HepG2 (cell line): ENCODE data around the gene DSCAM. TPM values are rescaled to one million over a fixed set of nuclear protein-coding genes. Genes with fewer than 3 reads are reported as not detected.

Source experiments
- ATAC-seq: fragments of 200-7000 bp; cut with Tn5 transposase; 3 replicates; pipeline ENCODE4 v1.9.1; 2020; ENCODE audit warnings: mild to moderate bottlenecking, moderate library complexity
- BruUV-seq: library from RNA; stranded (reverse); fragments of 400-500 nt; replicated peaks from 2 replicates; lab custom pipeline; 2021; lab: Mats Ljungman, UMichigan
- CTCF ChIA-PET: fragments of 300-600 bp; formaldehyde crosslinking; extraction: SDS; loops from one replicate; lab custom pipeline; 2021; ENCODE audit warnings: low total read pairs, inconsistent platforms, low intra/inter-chr PET ratio; lab: Yijun Ruan, JAX
- POLR2A ChIA-PET: fragments of 350-600 bp; sonication (Branson Sonifier 250); formaldehyde crosslinking; loops from one replicate; lab custom pipeline; 2020; ENCODE audit warnings: antibody characterized with exemption, inconsistent platforms; lab: Yijun Ruan, JAX
- DNase-seq: peaks from one replicate; pipeline ENCODE4 v3.0.0-alpha.2; 2015; ENCODE audit warnings: low spot score
- FAIRE-seq: peaks from 3 replicates; lab custom pipeline; 2011; peaks lifted over from hg19 to GRCh38; lab: Jason Lieb, UNC
- H2AFZ ChIP-seq: one replicate; pipeline ENCODE4 v1.6.1; 2011; ENCODE audit warnings: low read length, inconsistent platforms
- H3K27ac ChIP-seq: fragments of 300-600 bp; 3 replicates; pipeline ENCODE4 v1.8.0; 2011; ENCODE audit warnings: mixed run types, mild to moderate bottlenecking, mixed read lengths, low read length, inconsistent platforms; ENCODE audit not compliant: insufficient read depth; ENCODE audit errors: extremely low read length
- H3K27me3 ChIP-seq, 2 experiments: fragments of 200-600 bp in 1 of 2; 2 replicates in 1 of 2; 3 replicates in 1 of 2; pipeline versions ENCODE4 v1.6.0 to v1.8.0; 2011; ENCODE audit warnings: low read length in 2 of 2, mild to moderate bottlenecking in 2 of 2, moderate library complexity in 2 of 2, inconsistent platforms in 1 of 2; ENCODE audit not compliant: insufficient read depth in 2 of 2, control insufficient read depth in 1 of 2
- H3K36me3 ChIP-seq, 2 experiments: fragments of 200-600 bp in 1 of 2; replicated peaks in 1 of 2; 2 replicates in 1 of 2; 3 replicates in 1 of 2; pipeline versions ENCODE4 v1.5.1 to v1.8.0; 2011; ENCODE audit warnings: low read length in 2 of 2, inconsistent platforms in 1 of 2; ENCODE audit not compliant: insufficient read depth in 2 of 2, control insufficient read depth in 1 of 2
- H3K4me1 ChIP-seq: 2 replicates; pipeline ENCODE4 v1.5.1; 2012; ENCODE audit warnings: low read length, inconsistent platforms; ENCODE audit not compliant: insufficient read depth
- H3K4me2 ChIP-seq: 2 replicates; pipeline ENCODE4 v1.6.0; 2011; ENCODE audit warnings: low read depth, low read length, inconsistent platforms
- H3K4me3 ChIP-seq, 3 experiments: fragments of 200-600 bp in 1 of 3; sonication (generic), shearing (Covaris generic) in 1 of 3; replicated peaks in 1 of 3; 2 replicates each; pipeline ENCODE4 v1.5.1; 2011 to 2016; ENCODE audit warnings: low read length in 3 of 3, inconsistent platforms in 2 of 3, low read depth in 2 of 3, mild to moderate bottlenecking in 2 of 3, control low read depth in 1 of 3, mixed read lengths in 1 of 3; ENCODE audit not compliant: insufficient read depth in 1 of 3
- H3K79me2 ChIP-seq: one replicate; pipeline ENCODE4 v1.6.1; 2011; ENCODE audit warnings: low read length, inconsistent platforms; ENCODE audit not compliant: insufficient read depth
- H3K9ac ChIP-seq: 2 replicates; pipeline ENCODE4 v1.6.0; 2011; ENCODE audit warnings: mild to moderate bottlenecking, low read depth, low read length, inconsistent platforms; ENCODE audit not compliant: insufficient read depth
- H3K9me3 ChIP-seq: 2 replicates; pipeline ENCODE4 v1.5.1; 2012; ENCODE audit warnings: mild to moderate bottlenecking, low read length
- H4K20me1 ChIP-seq: 2 replicates; pipeline ENCODE4 v1.6.0; 2011; ENCODE audit warnings: inconsistent platforms, mild to moderate bottlenecking, low read length, moderate library complexity; ENCODE audit not compliant: insufficient read depth
- CBX2 ChIP-seq, 2 experiments: fragments of 200-600 bp in 1 of 2; sonication (generic); formaldehyde crosslinking in 1 of 2; IDR thresholded peaks; 2 replicates each; pipeline versions ENCODE4 v1.7.0 to v1.8.1; 2018 to 2022; ENCODE audit warnings: low read depth in 2 of 2, low read length in 1 of 2, mild to moderate bottlenecking in 1 of 2, missing genetic modification reagents in 1 of 2
- ERF ChIP-seq: IDR thresholded peaks from 2 replicates; pipeline ENCODE4 v1.6.1; 2018; ENCODE audit warnings: missing biosample characterization, missing genetic modification reagents
- FOXM1 ChIP-seq: sonication (generic); formaldehyde crosslinking; IDR thresholded peaks from 2 replicates; pipeline ENCODE4 v1.5.0; 2020; ENCODE audit warnings: missing genetic modification reagents
- HNRNPL ChIP-seq: fragments of 200-400 bp; formaldehyde crosslinking; IDR thresholded peaks from 2 replicates; pipeline ENCODE4 v1.6.1; 2017; ENCODE audit warnings: mild to moderate bottlenecking, low read depth, low read length
- NFKB2 ChIP-seq: sonication (generic); formaldehyde crosslinking; IDR thresholded peaks from 2 replicates; pipeline ENCODE4 v1.4.0; 2020; ENCODE audit warnings: missing genetic modification reagents, borderline replicate concordance
- PPARG ChIP-seq: conservative IDR thresholded peaks from 2 replicates; pipeline ENCODE4 v1.6.1; 2016; ENCODE audit warnings: missing biosample characterization, missing genetic modification reagents
- ZNF20 ChIP-seq: sonication (generic); formaldehyde crosslinking; IDR thresholded peaks from 2 replicates; pipeline ENCODE4 v1.4.0; 2020; ENCODE audit warnings: mild to moderate bottlenecking, moderate library complexity, missing genetic modification reagents
- ZSCAN20 ChIP-seq: sonication (generic); formaldehyde crosslinking; IDR thresholded peaks from 2 replicates; pipeline ENCODE4 v1.4.0; 2020; ENCODE audit warnings: missing genetic modification reagents, mild to moderate bottlenecking, borderline replicate concordance
- WGBS: methylation state at CpG from one replicate; pipeline ENCODE4 v1.1.6; 2017; ENCODE audit warnings: low lambda C conversion rate; 5-methylcytosine and 5-hydroxymethylcytosine counted together
- in situ Hi-C: cut with HindIII; loops from 2 replicates; pipeline ENCODE4 v1.10.0; 2017; ENCODE audit warnings: low pct_unique_long_range_greater_than_20kb; ENCODE audit not compliant: extremely low pct_ligation_motif_present
- intact Hi-C: fragments of 100-400 bp; cut with micrococcal nuclease; formaldehyde crosslinking; loops from one replicate; pipeline ENCODE4 v1.10.0; 2022; ENCODE audit not compliant: unreplicated experiment
- polyA plus RNA-seq, 8 experiments: library from polyadenylated mRNA; depleted of rRNA in 3 of 8; stranded (reverse) in 7 of 8; unstranded in 1 of 8; fragments of >200 nt; fragmentation: Illumina TruSeq in 4 of 8; extraction: Trizol in 4 of 8; gene quantifications; 2 replicates each; pipeline versions ENCODE4 v1.2.1 to v1.2.3, GENCODE V29; 2011 to 2016; ENCODE audit warnings: low read depth in 4 of 8, missing spikeins in 1 of 8, mixed read lengths in 1 of 8; ENCODE audit not compliant: insufficient read depth in 1 of 8
- total RNA-seq, 5 experiments: library from RNA; depleted of rRNA; stranded (reverse); fragments of >200 nt; fragmentation: Illumina TruSeq; extraction: Trizol; gene quantifications; 2 replicates each; pipeline ENCODE4 v1.2.3, GENCODE V29; 2016; ENCODE audit warnings: low read depth in 1 of 5
- TF ChIP-seq, protein P1 (sequence below): fragments of 450-650 bp; IDR thresholded peaks from 2 replicates; pipeline ENCODE4 v1.6.1; 2016

Gene DSCAM
- total and polyA plus RNA-seq, 2 of the 13 experiments (the other 11 are each of a cell fraction or from before 2014, with no cell fraction given) = not detected

- Histone ChIP-seq H3K36me3 (no peaks in the 10 kb centered on the region), H3K9me3 (peaks cover 95% of the 10 kb centered on the region), H3K27ac (no peak overlapping the region), H3K79me2 (no peaks in the 10 kb centered on the region), H2AFZ (no peak overlapping the region), H3K4me2 (no peak overlapping the region), H3K9ac (no peak overlapping the region), H3K27me3 (no peaks in the 10 kb centered on the region), H3K4me3 (no peak overlapping the region), H3K4me1 (no peaks in the 10 kb centered on the region), H4K20me1 (no peaks in the 10 kb centered on the region)
- BruUV-seq = no TSS peak
- TF ChIP-seq, protein P1, sequence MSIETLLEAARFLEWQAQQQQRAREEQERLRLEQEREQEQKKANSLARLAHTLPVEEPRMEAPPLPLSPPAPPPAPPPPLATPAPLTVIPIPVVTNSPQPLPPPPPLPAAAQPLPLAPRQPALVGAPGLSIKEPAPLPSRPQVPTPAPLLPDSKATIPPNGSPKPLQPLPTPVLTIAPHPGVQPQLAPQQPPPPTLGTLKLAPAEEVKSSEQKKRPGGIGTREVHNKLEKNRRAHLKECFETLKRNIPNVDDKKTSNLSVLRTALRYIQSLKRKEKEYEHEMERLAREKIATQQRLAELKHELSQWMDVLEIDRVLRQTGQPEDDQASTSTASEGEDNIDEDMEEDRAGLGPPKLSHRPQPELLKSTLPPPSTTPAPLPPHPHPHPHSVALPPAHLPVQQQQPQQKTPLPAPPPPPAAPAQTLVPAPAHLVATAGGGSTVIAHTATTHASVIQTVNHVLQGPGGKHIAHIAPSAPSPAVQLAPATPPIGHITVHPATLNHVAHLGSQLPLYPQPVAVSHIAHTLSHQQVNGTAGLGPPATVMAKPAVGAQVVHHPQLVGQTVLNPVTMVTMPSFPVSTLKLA = 0 out of 2 replicates have a peak, but pooled peaks have one; percentile 7
- TF ChIP-seq FOXM1 (CRISPR knock-in tag) (no peak), PPARG (CRISPR knock-in tag) (no peak), ZNF20 (no peak), HNRNPL (no peak), CBX2 (IDR thresholded peaks at IDR 0.05; ENCODE audit: low read depth, low read length) (no peak), CBX2 (CRISPR knock-in tag; IDR thresholded peaks at IDR 0.05; ENCODE audit: low read depth) (no peak), ZSCAN20 (no peak), NFKB2 (CRISPR knock-in tag) (no peak), ERF (CRISPR knock-in tag) (no peak)
- FAIRE-seq (no peak), ATAC-seq (no peak), DNase-seq (no peak)
- in situ Hi-C loops (no loop called here), intact Hi-C loops (no loop called here)
- ChIA-PET CTCF (no interaction called here), POLR2A (no interaction called here)
- 58% methylated on average over 2 of the region's 2 CpGs for WGBS
Measured at GRCh38 chr21:40662889-40663288, 184.1 kb downstream of the DSCAM start.
